Trophoblast cell (in vitro differentiated cells and primary cell): ENCODE data around the gene MCTP2.

ENCODE experiments used
- DNase-seq, 2 donors: peaks; one replicate each; pipeline ENCODE4 v3.0.0-alpha.2; 2016
- H2AFZ ChIP-seq: 2 replicates; pipeline ENCODE4 v1.6.1; 2013; ENCODE audit warnings: low read length, moderate library complexity, mild to moderate bottlenecking; ENCODE audit not compliant: insufficient read depth, poor library complexity
- H2AK5ac ChIP-seq: 2 replicates; pipeline ENCODE4 v1.6.1; 2013; ENCODE audit warnings: mild to moderate bottlenecking, low read length
- H2BK120ac ChIP-seq: 2 replicates; pipeline ENCODE4 v1.6.1; 2013; ENCODE audit warnings: low read length, mild to moderate bottlenecking, moderate library complexity; ENCODE audit not compliant: insufficient read depth, poor library complexity
- H2BK12ac ChIP-seq: 2 replicates; pipeline ENCODE4 v1.6.1; 2013; ENCODE audit warnings: mild to moderate bottlenecking, low read length, moderate library complexity
- H2BK5ac ChIP-seq: 2 replicates; pipeline ENCODE4 v1.6.1; 2013; ENCODE audit warnings: low read length, low read depth, moderate library complexity, mild to moderate bottlenecking; ENCODE audit not compliant: poor library complexity
- H3K14ac ChIP-seq: 2 replicates; pipeline ENCODE4 v1.6.1; 2013; ENCODE audit warnings: mild to moderate bottlenecking, low read length
- H3K18ac ChIP-seq: 2 replicates; pipeline ENCODE4 v1.6.1; 2013; ENCODE audit warnings: mild to moderate bottlenecking, low read length
- H3K23ac ChIP-seq: 2 replicates; pipeline ENCODE4 v1.6.1; 2013; ENCODE audit warnings: low read length
- H3K27ac ChIP-seq: 2 replicates; pipeline ENCODE4 v1.5.1; 2013; ENCODE audit warnings: low read depth, mild to moderate bottlenecking, inconsistent platforms, low read length, moderate library complexity
- H3K27me3 ChIP-seq: 2 replicates; pipeline ENCODE4 v1.6.1; 2013; ENCODE audit warnings: inconsistent platforms, mild to moderate bottlenecking, low read length, moderate library complexity; ENCODE audit not compliant: insufficient read depth
- H3K36me3 ChIP-seq, 2 experiments: 1 replicate in 1 of 2; 2 replicates in 1 of 2; pipeline ENCODE4 v1.6.1; 2013; ENCODE audit warnings: low read length in 2 of 2, mild to moderate bottlenecking in 2 of 2, moderate library complexity in 1 of 2; ENCODE audit not compliant: insufficient read depth in 2 of 2, control insufficient read depth in 1 of 2
- H3K4ac ChIP-seq: 2 replicates; pipeline ENCODE4 v1.6.1; 2013; ENCODE audit warnings: low read depth, mild to moderate bottlenecking, low read length, moderate library complexity
- H3K4me1 ChIP-seq, 2 experiments: 1 replicate in 1 of 2; 2 replicates in 1 of 2; pipeline ENCODE4 v1.6.1; 2013; ENCODE audit warnings: low read length in 2 of 2, mild to moderate bottlenecking in 2 of 2, moderate library complexity in 1 of 2; ENCODE audit not compliant: insufficient read depth in 2 of 2, control insufficient read depth in 1 of 2
- H3K4me2 ChIP-seq: 2 replicates; pipeline ENCODE4 v1.6.1; 2013; ENCODE audit warnings: inconsistent platforms, mild to moderate bottlenecking, low read length, moderate library complexity
- H3K4me3 ChIP-seq: 2 replicates; pipeline ENCODE4 v1.5.1; 2013; ENCODE audit warnings: mild to moderate bottlenecking, low read depth, low read length, inconsistent platforms
- H3K79me1 ChIP-seq: one replicate; pipeline ENCODE4 v1.6.1; 2013; ENCODE audit warnings: low read length
- H3K79me2 ChIP-seq: 2 replicates; pipeline ENCODE4 v1.6.1; 2013; ENCODE audit warnings: low read length, mild to moderate bottlenecking; ENCODE audit not compliant: control insufficient read depth, insufficient read depth, poor library complexity
- H3K9ac ChIP-seq: 2 replicates; pipeline ENCODE4 v1.6.1; 2013; ENCODE audit warnings: mild to moderate bottlenecking, low read length
- H3K9me3 ChIP-seq: 2 replicates; pipeline ENCODE4 v1.6.1; 2013; ENCODE audit warnings: low read depth, mild to moderate bottlenecking, control low read depth, inconsistent platforms, low read length; ENCODE audit not compliant: insufficient read depth
- H4K12ac ChIP-seq: 2 replicates; pipeline ENCODE4 v1.6.1; 2013; ENCODE audit warnings: low read depth, mild to moderate bottlenecking, low read length, moderate library complexity
- H4K8ac ChIP-seq: 2 replicates; pipeline ENCODE4 v1.6.1; 2013; ENCODE audit warnings: low read depth, mild to moderate bottlenecking, low read length, moderate library complexity
- H4K91ac ChIP-seq: one replicate; pipeline ENCODE4 v1.6.1; 2013; ENCODE audit warnings: low read depth, mild to moderate bottlenecking, low read length, moderate library complexity
- WGBS: extraction: QIAGEN DNeasy Blood & Tissue Kit; methylation state at CpG from one replicate; pipeline ENCODE4 v1.1.7; 2013; ENCODE audit warnings: missing lambda C conversion rate; ENCODE audit not compliant: insufficient read length, insufficient coverage; ENCODE audit errors: extremely low coverage; 5-methylcytosine and 5-hydroxymethylcytosine counted together

MCTP2 gene

DNA sequence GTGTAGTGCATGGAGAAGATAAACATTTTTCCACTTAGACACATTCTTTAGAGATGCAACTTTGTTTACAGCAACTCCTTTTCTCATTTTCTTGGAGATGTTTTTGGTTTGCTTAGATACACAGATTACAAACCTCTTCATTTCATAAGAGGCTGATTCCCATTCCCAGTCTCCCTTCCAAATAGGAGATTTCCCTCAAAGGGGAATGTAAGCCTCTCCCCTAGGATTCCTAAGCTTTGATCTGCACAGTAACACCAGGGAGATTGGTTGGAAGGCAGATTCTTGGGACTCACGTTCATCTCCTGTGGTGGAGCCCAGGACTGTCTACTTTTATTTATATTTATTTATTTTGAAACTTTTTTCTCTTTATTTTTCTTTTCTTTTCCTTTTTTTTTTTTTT lies 63.2 kb downstream of the MCTP2 start:
- Histone ChIP-seq H2BK120ac (no peak overlapping the region), H2AFZ (no peak overlapping the region), H3K9ac (no peak overlapping the region), H3K36me3 (no peaks in the 10 kb centered on the region), H3K4me1 (peaks cover 0 to 1% of the 10 kb centered on the region in 2 experiments), H4K8ac (no peak overlapping the region), H3K27ac (no peak overlapping the region), H3K79me1 (no peaks in the 10 kb centered on the region), H3K14ac (no peak overlapping the region), H3K79me2 (no peaks in the 10 kb centered on the region), H4K12ac (no peak overlapping the region), H3K4ac (no peak overlapping the region), H3K4me3 (no peak overlapping the region), H3K9me3 (no peaks in the 10 kb centered on the region), H2BK5ac (no peak overlapping the region), H3K23ac (no peak overlapping the region), H2AK5ac (no peak overlapping the region), H3K4me2 (no peak overlapping the region), H3K18ac (no peak overlapping the region), H3K27me3 (no peaks in the 10 kb centered on the region), H4K91ac (no peak overlapping the region), H2BK12ac (no peak overlapping the region)
- WGBS = no CpG with 5 or more reads among the region's 1 CpG
- peak; percentile 7 to 52 for DNase-seq

DNA sequence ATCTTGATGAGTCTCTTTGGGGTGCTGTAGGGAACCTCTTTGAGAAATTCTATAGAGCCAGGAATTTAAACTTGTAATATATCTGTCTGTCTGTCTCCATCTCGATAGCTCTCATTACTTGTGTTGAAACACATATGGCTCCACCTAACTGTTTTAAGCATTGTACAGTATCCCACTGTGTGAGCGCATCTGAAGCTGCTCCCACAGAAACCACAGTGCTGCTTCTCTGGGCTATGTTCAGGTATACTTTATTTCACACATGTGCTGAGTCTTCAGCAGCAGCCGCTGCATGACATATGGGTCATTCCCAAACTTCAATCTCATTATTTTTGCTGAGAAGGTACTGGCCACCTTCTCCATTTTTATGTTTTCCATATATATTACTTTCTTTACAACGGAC lies 63.9 kb downstream of the MCTP2 start:
- Histone ChIP-seq H3K23ac (no peak overlapping the region), H2BK5ac (peak overlapping the region; percentile 40), H3K4me2 (no peak overlapping the region), H4K8ac (no peak overlapping the region), H3K14ac (no peak overlapping the region), H3K4me1 (peaks cover 0 to 1% of the 10 kb centered on the region in 2 experiments), H2BK120ac (no peak overlapping the region), H3K27ac (no peak overlapping the region), H3K79me2 (no peaks in the 10 kb centered on the region), H2AFZ (no peak overlapping the region), H3K9me3 (no peaks in the 10 kb centered on the region), H3K36me3 (no peaks in the 10 kb centered on the region), H3K79me1 (no peaks in the 10 kb centered on the region), H3K27me3 (no peaks in the 10 kb centered on the region), H3K4ac (no peak overlapping the region), H2AK5ac (no peak overlapping the region), H4K91ac (no peak overlapping the region), H4K12ac (no peak overlapping the region), H2BK12ac (no peak overlapping the region), H3K18ac (no peak overlapping the region), H3K4me3 (no peak overlapping the region), H3K9ac (peak overlapping the region; percentile 43)
- DNase-seq = no peak
- WGBS = no CpG with 5 or more reads among the region's 4 CpGs

- no CpG with 5 or more reads among the region's 1 CpG for WGBS
- no peak overlapping the region for H4K8ac ChIP-seq
- no peaks in the 10 kb centered on the region for H3K36me3 ChIP-seq
- no peaks in the 10 kb centered on the region for H3K9me3 ChIP-seq
- no peak overlapping the region for H2BK12ac ChIP-seq
- H2AFZ ChIP-seq = no peak overlapping the region
- no peak overlapping the region for H3K23ac ChIP-seq
- no peak overlapping the region for H3K18ac ChIP-seq
- no peaks in the 10 kb centered on the region for H3K27me3 ChIP-seq
- no peak overlapping the region for H2BK120ac ChIP-seq
- no peak overlapping the region for H4K12ac ChIP-seq
- H4K91ac ChIP-seq = no peak overlapping the region
- no peak overlapping the region for H3K4ac ChIP-seq
- no peak for DNase-seq
- no peaks in the 10 kb centered on the region for H3K79me1 ChIP-seq
- no peak overlapping the region for H3K27ac ChIP-seq
- H3K79me2 ChIP-seq = no peaks in the 10 kb centered on the region
- peaks cover 0 to 1% of the 10 kb centered on the region in 2 experiments for H3K4me1 ChIP-seq
- no peak overlapping the region for H3K14ac ChIP-seq
- H2AK5ac ChIP-seq = no peak overlapping the region
- no peak overlapping the region for H3K4me3 ChIP-seq
- H2BK5ac ChIP-seq = no peak overlapping the region
- no peak overlapping the region for H3K4me2 ChIP-seq
- no peak overlapping the region for H3K9ac ChIP-seq
These were observed 65.4 kb downstream of the MCTP2 start for GRCh38 chr15:94296717-94297116.

DNA sequence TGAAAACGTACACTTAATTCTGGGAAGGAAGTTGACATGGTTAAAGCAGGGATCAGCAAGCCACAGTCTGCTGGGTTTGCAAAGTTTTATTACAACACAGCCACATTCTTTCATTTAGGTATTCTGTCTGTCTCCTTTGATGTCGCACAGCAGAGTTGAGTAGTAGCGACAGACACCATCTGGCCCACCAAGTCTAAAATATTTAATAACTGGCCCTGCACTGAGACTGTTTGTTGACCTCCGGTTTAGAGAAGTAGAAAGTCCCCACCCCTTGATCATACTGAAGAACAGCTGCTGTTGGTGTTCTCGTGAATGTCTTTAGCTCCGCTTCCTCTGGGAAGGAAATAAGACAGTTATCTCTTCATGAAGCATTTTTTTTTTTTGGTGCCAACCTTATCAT lies 66.2 kb downstream of the MCTP2 start:
- Histone ChIP-seq H3K4ac (no peak overlapping the region), H3K14ac (no peak overlapping the region), H3K23ac (no peak overlapping the region), H2BK5ac (no peak overlapping the region), H2BK12ac (no peak overlapping the region), H3K4me1 (peaks cover 0 to 1% of the 10 kb centered on the region in 2 experiments), H3K9ac (no peak overlapping the region), H3K27me3 (no peaks in the 10 kb centered on the region), H3K9me3 (no peaks in the 10 kb centered on the region), H3K18ac (no peak overlapping the region), H4K91ac (no peak overlapping the region), H2BK120ac (no peak overlapping the region), H3K79me2 (no peaks in the 10 kb centered on the region), H4K8ac (no peak overlapping the region), H3K79me1 (no peaks in the 10 kb centered on the region), H3K27ac (no peak overlapping the region), H3K36me3 (no peaks in the 10 kb centered on the region), H3K4me2 (no peak overlapping the region), H2AFZ (no peak overlapping the region), H2AK5ac (no peak overlapping the region), H4K12ac (no peak overlapping the region), H3K4me3 (no peak overlapping the region)
- WGBS = no CpG with 5 or more reads among the region's 6 CpGs
- DNase-seq = peak; percentile 10 to 62
